Measurements from ENCODE around the gene EFHD1. TPM values are rescaled to one million over a fixed set of nuclear protein-coding genes. Genes with fewer than 3 reads are reported as not detected.
"Not testable (repeated sequence)": the region's sequence is repeated elsewhere in the genome, so short reads cannot be mapped to it uniquely, and the experiment has no call there.

The EFHD1 gene
- total RNA-seq, 1 experiment from 2014 or later: 73.5 TPM

- in situ Hi-C loops (cut with HindIII; ENCODE audit: low pct_unique_long_range_greater_than_20kb, low sequenced_read_pairs) (no loop called here), intact Hi-C loops (cut with micrococcal nuclease; ENCODE audit: unreplicated experiment) (no loop called here)
- no peak overlapping the region for H3K27ac ChIP-seq (ENCODE audit: low read length)
- POLR2A ChIA-PET: no interaction called here
- no peaks in the 10 kb centered on the region for H3K36me3 ChIP-seq (ENCODE audit: control insufficient read depth, insufficient read depth, low read length)
- no peak overlapping the region for H3K4me3 ChIP-seq (ENCODE audit: low read depth in 2 of 2, low read length in 2 of 2)
- H3K27me3 ChIP-seq (ENCODE audit: control insufficient read depth, insufficient read depth, low read length): no peaks in the 10 kb centered on the region
- no peaks in the 10 kb centered on the region for H3K9me3 ChIP-seq (ENCODE audit: control insufficient read depth, insufficient read depth, low read depth, low read length)
- no peaks in the 10 kb centered on the region for H3K4me1 ChIP-seq (ENCODE audit: control insufficient read depth, insufficient read depth, low read length)
- CTCF ChIA-PET: no interaction called here
- no TSS peak for BruUV-seq (replicated peaks)
- no peak for TF ChIP-seq SIN3A (IDR thresholded peaks at IDR 0.05; ENCODE audit: borderline replicate concordance, insufficient read depth, low read depth, low read length)
- no peak for TF ChIP-seq REST (IDR thresholded peaks at IDR 0.05; ENCODE audit: insufficient read depth in 1 of 2, low read depth in 2 of 2, low read length in 1 of 2)
- TF ChIP-seq TCF7L2 (IDR thresholded peaks at IDR 0.05; ENCODE audit: low read depth, low read length): no peak
- no peak for TF ChIP-seq POLR2AphosphoS5 (IDR thresholded peaks at IDR 0.05; ENCODE audit: low read depth, low read length)
- TF ChIP-seq CTCF (IDR thresholded peaks at IDR 0.05): no peak
- DNase-seq (ENCODE audit: low read depth, low spot score) (no peak), ATAC-seq (no peak)
Observed at GRCh38 chr2:232688201-232688600, 54.8 kb downstream of the EFHD1 start.

GRCh38 chr2:232689152-232689910, 55.9 kb downstream of the EFHD1 start:
- no peak for DNase-seq (ENCODE audit: low read depth, low spot score)
- Histone ChIP-seq H3K36me3 (ENCODE audit: control insufficient read depth, insufficient read depth, low read length) (no peaks in the 10 kb centered on the region), H3K9me3 (ENCODE audit: control insufficient read depth, insufficient read depth, low read depth, low read length) (no peaks in the 10 kb centered on the region), H3K4me3 (ENCODE audit: low read depth in 2 of 2, low read length in 2 of 2) (no peak overlapping the region), H3K4me1 (ENCODE audit: control insufficient read depth, insufficient read depth, low read length) (no peaks in the 10 kb centered on the region), H3K27me3 (ENCODE audit: control insufficient read depth, insufficient read depth, low read length) (no peaks in the 10 kb centered on the region), H3K27ac (ENCODE audit: low read length) (no peak overlapping the region)
- ChIA-PET POLR2A (no interaction called here), CTCF (no interaction called here)
- intact Hi-C loops (cut with micrococcal nuclease; ENCODE audit: unreplicated experiment) (no loop called here), in situ Hi-C loops (cut with HindIII; ENCODE audit: low pct_unique_long_range_greater_than_20kb, low sequenced_read_pairs) (no loop called here)
- no TSS peak for BruUV-seq (replicated peaks)
- TF ChIP-seq CTCF (IDR thresholded peaks at IDR 0.05) (no peak), POLR2AphosphoS5 (IDR thresholded peaks at IDR 0.05; ENCODE audit: low read depth, low read length) (no peak), SIN3A (IDR thresholded peaks at IDR 0.05; ENCODE audit: borderline replicate concordance, insufficient read depth, low read depth, low read length) (no peak), REST (IDR thresholded peaks at IDR 0.05; ENCODE audit: insufficient read depth in 1 of 2, low read depth in 2 of 2, low read length in 1 of 2) (no peak), TCF7L2 (IDR thresholded peaks at IDR 0.05; ENCODE audit: low read depth, low read length) (no peak)
- no peak for ATAC-seq

- ATAC-seq; H3K4me1 ChIP-seq (ENCODE audit: control insufficient read depth, insufficient read depth, low read length); in situ Hi-C loops (cut with HindIII; ENCODE audit: low pct_unique_long_range_greater_than_20kb, low sequenced_read_pairs); H3K27me3 ChIP-seq (ENCODE audit: control insufficient read depth, insufficient read depth, low read length); H3K36me3 ChIP-seq (ENCODE audit: control insufficient read depth, insufficient read depth, low read length); H3K9me3 ChIP-seq (ENCODE audit: control insufficient read depth, insufficient read depth, low read depth, low read length); POLR2A ChIA-PET; DNase-seq (ENCODE audit: low read depth, low spot score); intact Hi-C loops (cut with micrococcal nuclease; ENCODE audit: unreplicated experiment); H3K4me3 ChIP-seq (ENCODE audit: low read depth in 2 of 2, low read length in 2 of 2); H3K27ac ChIP-seq (ENCODE audit: low read length); CTCF ChIA-PET; BruUV-seq (replicated peaks): not testable (repeated sequence)
Observed at GRCh38 chr2:232691117-232691516, 57.7 kb downstream of the EFHD1 start.

All from Panc1 (cell line).